ENCODE measurements around the gene PTDSS2. TPM values are rescaled to one million over a fixed set of nuclear protein-coding genes. Genes with fewer than 3 reads are reported as not detected.

The PTDSS2 gene
- total RNA-seq, 1 donor from 2014 or later = 30.2 TPM

DNA sequence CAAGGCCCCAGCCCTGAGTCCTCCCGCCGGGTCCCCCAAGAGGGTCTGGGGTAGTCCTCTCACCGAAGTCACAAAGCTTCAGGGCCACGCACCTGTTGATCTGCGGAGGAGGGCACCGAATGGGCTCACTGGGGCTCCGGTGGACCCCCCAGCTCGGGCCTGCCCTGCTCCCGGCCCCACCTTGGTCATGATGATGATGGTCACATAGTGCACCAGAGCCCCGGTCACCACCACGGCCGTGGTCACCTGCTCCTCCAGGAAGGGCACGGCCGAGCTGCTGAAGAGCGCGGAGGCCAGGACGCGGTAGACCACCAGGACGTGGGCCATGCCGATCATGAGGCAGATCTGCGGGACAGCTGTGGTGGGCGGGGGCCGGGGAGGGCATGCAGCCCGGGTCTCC lies 21.8 kb upstream of the PTDSS2 start:
- H3K27me3 ChIP-seq (ENCODE audit: low read depth) = peaks cover 53% of the 10 kb centered on the region
- H3K27ac ChIP-seq (replicated peaks) = no peak overlapping the region
- DNase-seq = no peak
- no peaks in the 10 kb centered on the region for H3K36me3 ChIP-seq
- no peaks in the 10 kb centered on the region for H3K4me1 ChIP-seq
- TF ChIP-seq, protein P1, sequence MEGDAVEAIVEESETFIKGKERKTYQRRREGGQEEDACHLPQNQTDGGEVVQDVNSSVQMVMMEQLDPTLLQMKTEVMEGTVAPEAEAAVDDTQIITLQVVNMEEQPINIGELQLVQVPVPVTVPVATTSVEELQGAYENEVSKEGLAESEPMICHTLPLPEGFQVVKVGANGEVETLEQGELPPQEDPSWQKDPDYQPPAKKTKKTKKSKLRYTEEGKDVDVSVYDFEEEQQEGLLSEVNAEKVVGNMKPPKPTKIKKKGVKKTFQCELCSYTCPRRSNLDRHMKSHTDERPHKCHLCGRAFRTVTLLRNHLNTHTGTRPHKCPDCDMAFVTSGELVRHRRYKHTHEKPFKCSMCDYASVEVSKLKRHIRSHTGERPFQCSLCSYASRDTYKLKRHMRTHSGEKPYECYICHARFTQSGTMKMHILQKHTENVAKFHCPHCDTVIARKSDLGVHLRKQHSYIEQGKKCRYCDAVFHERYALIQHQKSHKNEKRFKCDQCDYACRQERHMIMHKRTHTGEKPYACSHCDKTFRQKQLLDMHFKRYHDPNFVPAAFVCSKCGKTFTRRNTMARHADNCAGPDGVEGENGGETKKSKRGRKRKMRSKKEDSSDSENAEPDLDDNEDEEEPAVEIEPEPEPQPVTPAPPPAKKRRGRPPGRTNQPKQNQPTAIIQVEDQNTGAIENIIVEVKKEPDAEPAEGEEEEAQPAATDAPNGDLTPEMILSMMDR (IDR thresholded peaks at IDR 0.05; ENCODE audit: borderline replicate concordance) = no peak
- intact Hi-C loops (cut with micrococcal nuclease) = no loop called here
- H3K9me3 ChIP-seq (replicated peaks) = no peaks in the 10 kb centered on the region
- H3K4me3 ChIP-seq = no peak overlapping the region

DNA sequence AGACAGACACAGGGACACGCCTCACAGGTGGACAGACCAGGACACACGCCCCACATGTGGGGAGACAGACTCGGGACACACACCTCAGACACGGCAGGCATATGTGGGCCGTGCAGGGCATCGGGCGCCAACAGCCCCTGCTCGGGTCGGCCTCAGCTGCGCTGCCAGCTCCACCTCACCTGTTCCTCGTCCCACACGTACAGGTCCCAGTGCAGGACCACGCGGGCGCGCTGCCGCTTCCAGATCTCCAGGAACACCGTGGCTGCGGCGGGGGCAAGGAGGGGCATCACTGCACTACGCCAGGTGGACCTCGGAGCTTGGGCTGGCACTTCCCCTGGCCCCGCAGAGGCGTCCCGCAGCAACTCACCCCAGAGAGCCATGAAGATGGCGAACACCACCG lies 20.7 kb upstream of the PTDSS2 start:
- no peaks in the 10 kb centered on the region for H3K9me3 ChIP-seq (replicated peaks)
- intact Hi-C loops (cut with micrococcal nuclease) = no loop called here
- no peaks in the 10 kb centered on the region for H3K4me1 ChIP-seq
- DNase-seq = no peak
- no peaks in the 10 kb centered on the region for H3K36me3 ChIP-seq
- no peak overlapping the region for H3K27ac ChIP-seq (replicated peaks)
- H3K27me3 ChIP-seq (ENCODE audit: low read depth) = peaks cover 53% of the 10 kb centered on the region
- H3K4me3 ChIP-seq = no peak overlapping the region
- TF ChIP-seq, protein P1 (IDR thresholded peaks at IDR 0.05; ENCODE audit: borderline replicate concordance) = no peak

DNA sequence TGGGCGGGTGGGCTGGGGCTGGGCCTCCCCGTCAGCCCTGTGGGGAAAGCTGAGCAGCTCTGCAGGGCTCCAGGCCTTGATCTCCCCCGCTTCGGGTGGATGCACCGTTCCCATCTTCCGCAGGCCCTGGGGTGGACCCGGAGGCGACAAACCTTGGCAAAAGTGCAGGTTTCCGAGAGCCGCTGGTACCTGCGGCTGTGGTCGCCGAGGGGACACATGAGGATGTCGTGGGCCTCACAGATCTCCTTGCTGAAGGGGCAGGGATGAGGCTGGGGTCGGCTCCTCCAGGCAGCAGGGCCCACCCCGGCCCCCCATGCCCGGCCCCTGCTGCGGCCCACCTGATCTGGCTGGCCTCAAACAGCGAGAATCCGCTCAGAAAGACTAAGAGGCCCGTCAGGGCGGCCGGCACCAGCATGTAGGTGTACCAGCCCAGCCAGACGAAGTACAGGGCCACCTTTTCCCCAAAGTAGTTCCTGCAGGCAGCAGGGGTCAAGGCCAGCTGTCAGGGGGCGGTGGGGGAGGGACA lies 20.1 kb upstream of the PTDSS2 start:
- Histone ChIP-seq H3K4me1 (no peaks in the 10 kb centered on the region), H3K4me3 (no peak overlapping the region), H3K27ac (replicated peaks) (no peak overlapping the region), H3K36me3 (no peaks in the 10 kb centered on the region), H3K9me3 (replicated peaks) (no peaks in the 10 kb centered on the region), H3K27me3 (ENCODE audit: low read depth) (peaks cover 55% of the 10 kb centered on the region)
- no peak for DNase-seq
- intact Hi-C loops (cut with micrococcal nuclease) = no loop called here
- TF ChIP-seq, protein P1 (IDR thresholded peaks at IDR 0.05; ENCODE audit: borderline replicate concordance) = no peak

DNA sequence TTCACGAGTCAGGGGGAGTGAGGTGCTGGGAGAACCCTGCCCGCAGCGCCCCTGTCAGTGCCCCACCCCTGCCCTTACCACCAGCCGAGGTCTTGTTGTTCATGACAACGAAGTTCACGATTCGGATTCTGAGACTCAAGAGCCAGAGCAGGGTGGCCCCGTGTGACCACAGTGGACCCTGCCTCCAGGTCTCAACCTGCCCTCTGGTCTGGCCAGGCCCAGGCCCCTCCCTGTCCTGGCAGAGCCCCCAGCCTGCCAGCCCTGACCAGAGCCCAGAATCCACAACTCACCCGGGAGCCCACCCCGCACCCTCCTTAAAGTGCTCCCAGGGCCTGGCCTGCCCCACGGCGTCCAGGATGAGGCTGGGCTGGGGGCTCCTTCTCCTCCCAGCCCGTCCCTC lies 18.2 kb upstream of the PTDSS2 start:
- Histone ChIP-seq H3K27ac (replicated peaks) (no peak overlapping the region), H3K36me3 (no peaks in the 10 kb centered on the region), H3K9me3 (replicated peaks) (no peaks in the 10 kb centered on the region), H3K27me3 (ENCODE audit: low read depth) (peaks cover 44% of the 10 kb centered on the region), H3K4me3 (no peak overlapping the region), H3K4me1 (no peaks in the 10 kb centered on the region)
- DNase-seq = no peak
- intact Hi-C loops (cut with micrococcal nuclease) = no loop called here
- TF ChIP-seq, protein P1 (IDR thresholded peaks at IDR 0.05; ENCODE audit: borderline replicate concordance) = no peak

DNA sequence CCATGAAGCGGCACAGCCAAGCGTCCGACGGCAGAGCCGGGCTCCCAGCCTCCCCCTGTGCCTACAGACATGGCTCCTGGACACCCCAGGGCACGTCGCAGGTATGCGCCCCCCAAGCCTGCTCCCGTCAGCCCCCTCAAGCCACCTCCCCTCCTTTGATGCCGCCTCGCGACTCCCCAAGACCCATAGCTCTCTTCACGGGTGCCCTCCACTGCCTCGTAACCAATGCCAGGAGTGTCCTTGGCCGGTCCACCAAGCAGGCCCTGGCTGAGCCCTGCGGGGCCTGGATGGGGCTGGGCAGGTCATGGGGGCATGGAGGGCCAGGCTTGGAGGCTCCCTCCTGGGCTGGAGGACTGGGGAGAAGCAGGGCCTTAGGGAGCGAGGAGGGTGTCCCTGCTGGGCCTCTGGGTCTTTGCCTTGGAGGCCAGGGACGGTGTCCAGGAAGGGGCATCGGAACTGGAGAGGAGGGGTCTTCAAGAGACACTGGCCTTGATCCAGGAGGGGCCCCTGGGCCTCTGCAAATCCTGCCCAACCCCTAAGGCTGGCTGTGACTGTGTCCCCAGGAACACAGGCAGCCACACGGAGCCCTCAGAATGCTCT lies 17.5 kb upstream of the PTDSS2 start:
- intact Hi-C loops (cut with micrococcal nuclease) = no loop called here
- no peak for DNase-seq
- Histone ChIP-seq H3K9me3 (replicated peaks) (no peaks in the 10 kb centered on the region), H3K4me3 (no peak overlapping the region), H3K4me1 (no peaks in the 10 kb centered on the region), H3K27me3 (ENCODE audit: low read depth) (peaks cover 43% of the 10 kb centered on the region), H3K36me3 (no peaks in the 10 kb centered on the region), H3K27ac (replicated peaks) (no peak overlapping the region)
- TF ChIP-seq, protein P1 (IDR thresholded peaks at IDR 0.05; ENCODE audit: borderline replicate concordance) = no peak

Measured in left ventricle myocardium inferior (tissue), 1 donor.